Measurements from ENCODE around the gene MTMR12. TPM values are rescaled to one million over a fixed set of nuclear protein-coding genes. Genes with fewer than 3 reads are reported as not detected.
"Not testable (repeated sequence)": the region's sequence is repeated elsewhere in the genome, so short reads cannot be mapped to it uniquely, and the experiment has no call there.

Gene MTMR12
- total and polyA plus RNA-seq, 2 of the 4 experiments (the other 2 are of a cell fraction): 11.1 to 21.3 TPM

DNA sequence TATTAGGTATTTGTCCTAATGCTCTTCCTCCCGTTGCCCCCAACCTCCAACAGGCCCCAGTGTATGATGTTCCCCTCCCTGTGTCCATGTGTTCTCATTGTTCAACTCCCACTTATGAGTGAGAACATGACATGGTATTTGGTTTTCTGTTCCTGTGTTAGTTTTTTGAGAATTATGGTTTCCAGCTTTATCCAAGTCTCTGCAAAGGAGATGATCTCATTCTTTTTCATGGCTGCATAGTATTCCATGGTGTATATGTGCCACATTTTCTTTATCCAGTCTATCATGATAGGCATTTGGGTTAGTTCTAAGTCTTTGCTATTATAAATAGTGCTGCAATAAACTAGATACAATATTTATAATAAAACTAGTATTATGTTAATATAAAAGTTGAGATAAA is 98.4 kb downstream of the MTMR12 start:
- H3K4ac ChIP-seq (ENCODE audit: low read depth, low read length); H3K27ac ChIP-seq (ENCODE audit: insufficient read depth, low read length); H3K23ac ChIP-seq (ENCODE audit: low read depth, low read length); H3K56ac ChIP-seq (ENCODE audit: extremely low read depth, insufficient read depth, low read length); H4K91ac ChIP-seq (ENCODE audit: insufficient read depth, low read depth, low read length); H3K9me1 ChIP-seq (ENCODE audit: insufficient read depth, low read length); H3K27me3 ChIP-seq (ENCODE audit: control insufficient read depth, insufficient read depth, low read length); H2AK9ac ChIP-seq (replicated peaks; ENCODE audit: low read depth, low read length, poor library complexity); H3K79me1 ChIP-seq (ENCODE audit: low read depth in 1 of 2, low read length in 2 of 2); H4K20me1 ChIP-seq (ENCODE audit: insufficient read depth, low read length); H3K4me1 ChIP-seq (ENCODE audit: control insufficient read depth, insufficient read depth, low read length); CTCF ChIA-PET; intact Hi-C loops (cut with micrococcal nuclease); H3K36me3 ChIP-seq (ENCODE audit: control insufficient read depth, insufficient read depth, low read length); H3K4me2 ChIP-seq (ENCODE audit: low read depth, low read length); ATAC-seq (ENCODE audit: low read depth); H2BK20ac ChIP-seq (ENCODE audit: low read depth, low read length); H2AK5ac ChIP-seq (ENCODE audit: low read depth, low read length); H2AFZ ChIP-seq (replicated peaks; ENCODE audit: low read length, poor library complexity); POLR2A ChIA-PET (ENCODE audit: unreplicated experiment); BruUV-seq (replicated peaks); H3K9ac ChIP-seq (ENCODE audit: low read depth, low read length); H3K4me3 ChIP-seq (ENCODE audit: insufficient read depth, low read depth, low read length); H2BK5ac ChIP-seq (ENCODE audit: low read depth, low read length, poor library complexity, severe bottlenecking); H2BK120ac ChIP-seq (ENCODE audit: low read depth, low read length); H3K18ac ChIP-seq (ENCODE audit: low read depth, low read length); H4K8ac ChIP-seq (ENCODE audit: low read depth in 2 of 2, low read length in 2 of 2); in situ Hi-C loops (cut with MboI; ENCODE audit: low sequenced_read_pairs); DNase-seq; H2BK15ac ChIP-seq (ENCODE audit: low read depth, low read length); H3K14ac ChIP-seq (replicated peaks; ENCODE audit: low read depth, low read length); H4K5ac ChIP-seq (ENCODE audit: low read depth, low read length); dilution Hi-C loops (cut with HindIII; ENCODE audit: low sequenced_read_pairs, unreplicated experiment); H3K9me3 ChIP-seq (ENCODE audit: control insufficient read depth, insufficient read depth, low read length): not testable (repeated sequence)
- no CpG with 5 or more reads among the region's 1 CpG for WGBS, 2 experiments (ENCODE audit: extremely low coverage in 2 of 2, insufficient read length in 1 of 2)

Data from IMR-90 (cell line).